T1000 (cell line): ENCODE results near the gene GUCY1A2.

Experiments used
- DNase-seq: peaks from one replicate; lab custom pipeline; 2025; ENCODE audit warnings: mixed read lengths; lab: John Stamatoyannopoulos, UW

The GUCY1A2 gene

DNA sequence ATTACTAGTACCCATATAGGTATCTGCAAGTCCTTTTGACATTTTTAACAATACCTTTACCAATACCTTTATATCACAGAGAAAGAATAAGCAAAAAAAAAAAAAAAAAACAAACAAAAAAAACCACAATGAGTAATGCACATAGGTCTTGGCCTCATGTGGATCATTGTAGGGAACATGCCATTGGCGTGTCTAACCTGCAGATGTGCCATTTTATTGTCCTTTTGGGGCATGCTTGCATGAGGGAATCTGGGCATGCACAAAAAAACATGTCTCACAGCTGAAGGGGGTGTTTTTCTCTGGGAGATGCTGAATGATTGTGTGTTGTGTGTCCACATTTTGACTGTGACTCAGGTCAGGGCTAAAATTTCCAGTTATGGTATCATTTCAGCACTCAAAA is 361.6 kb downstream of the GUCY1A2 start:
- DNase-seq, result no peak

DNA sequence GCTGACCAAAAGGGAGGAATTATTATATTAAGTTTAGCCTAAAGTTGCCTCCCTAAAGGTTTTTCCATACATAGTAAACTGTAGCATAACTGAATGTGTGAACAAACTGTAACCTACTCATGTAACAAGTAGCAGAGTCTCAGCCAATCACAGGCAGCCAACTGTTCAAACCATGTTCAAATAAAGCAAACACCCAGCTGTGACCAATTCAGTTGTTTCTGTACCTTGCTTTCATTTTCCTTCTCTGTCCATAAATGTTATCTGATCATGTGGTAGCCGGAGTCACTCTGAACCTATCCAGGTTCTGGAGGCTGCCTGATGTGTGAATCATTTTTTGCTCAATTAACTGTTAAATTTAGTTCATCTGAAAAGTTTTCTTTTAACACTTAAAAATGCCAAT is 373.5 kb downstream of the GUCY1A2 start:
- no peak for DNase-seq

DNA sequence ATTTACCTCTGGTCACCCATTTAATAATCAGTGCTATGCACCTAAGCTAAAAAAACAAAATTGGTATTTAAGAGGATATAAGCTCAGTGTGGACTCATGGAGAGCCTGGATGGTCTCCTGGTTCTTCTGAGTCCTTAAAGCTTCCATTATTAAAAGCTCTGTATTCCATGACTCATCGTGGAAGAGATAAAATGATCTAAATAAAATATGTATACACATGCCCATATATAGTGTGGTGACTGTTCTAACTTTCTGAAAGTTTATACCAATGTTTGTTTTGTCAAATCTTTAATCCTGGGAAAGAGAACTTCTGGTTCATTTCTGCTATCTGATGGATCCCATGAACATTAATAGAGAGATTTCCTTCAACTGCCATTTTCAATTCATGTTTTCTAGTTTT is 375.9 kb downstream of the GUCY1A2 start:
- DNase-seq, result no peak

DNA sequence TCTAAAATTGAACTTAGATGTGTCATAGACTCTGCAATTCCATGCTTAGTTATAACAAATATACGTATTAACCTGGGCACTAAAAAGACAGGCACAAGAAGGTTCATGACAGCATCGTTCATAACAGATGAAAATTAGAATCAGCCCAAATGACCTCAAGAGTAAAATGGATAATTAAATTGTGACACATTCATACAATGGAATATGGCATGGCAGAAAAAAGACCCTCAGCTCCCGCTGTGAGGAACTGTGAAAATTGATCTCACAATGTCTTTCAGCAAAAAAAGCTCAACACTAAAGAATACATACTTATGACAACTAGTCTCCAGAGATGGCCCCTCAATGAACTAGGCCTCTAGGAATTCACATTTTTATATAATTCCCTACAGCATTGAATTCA is 386.0 kb downstream of the GUCY1A2 start:
- DNase-seq, result no peak

DNA sequence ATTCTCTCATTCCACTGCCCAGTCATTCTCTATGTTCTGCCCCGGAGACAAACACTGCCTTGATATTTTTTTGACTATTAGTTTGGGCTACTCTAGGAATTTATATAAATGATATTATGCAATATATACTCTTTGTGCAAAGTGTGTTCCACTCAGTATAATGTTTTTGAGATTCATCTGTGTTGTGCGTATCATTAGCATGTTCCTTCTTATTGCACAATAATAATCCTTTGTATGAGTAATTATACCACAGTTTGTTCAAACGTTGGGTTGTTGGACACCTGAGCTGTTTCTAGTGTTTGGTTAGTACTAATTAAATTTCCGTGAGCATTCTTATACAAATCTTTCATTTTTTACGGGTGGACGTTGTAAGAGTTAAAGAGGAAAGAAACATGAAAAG is 390.6 kb downstream of the GUCY1A2 start:
- no peak for DNase-seq

DNA sequence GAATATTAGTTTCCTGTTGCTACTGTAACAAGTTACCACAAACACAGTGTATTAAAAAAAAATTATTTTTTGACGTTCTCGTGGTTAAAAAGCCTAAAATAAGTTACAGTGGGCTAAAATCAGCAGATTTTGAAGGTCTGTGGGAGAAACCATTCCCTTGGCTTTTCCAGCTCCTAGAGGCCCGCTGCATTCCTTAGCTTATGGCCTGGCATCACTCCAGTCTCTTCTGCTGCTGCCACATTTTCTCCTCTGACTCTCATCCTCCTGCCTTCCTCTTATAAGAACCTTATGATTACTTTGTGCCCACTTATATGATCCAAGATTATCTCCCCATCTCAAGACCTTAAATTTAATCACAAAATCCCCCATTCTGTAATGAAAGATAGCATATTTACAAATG is 392.7 kb downstream of the GUCY1A2 start:
- DNase-seq, result no peak

DNA sequence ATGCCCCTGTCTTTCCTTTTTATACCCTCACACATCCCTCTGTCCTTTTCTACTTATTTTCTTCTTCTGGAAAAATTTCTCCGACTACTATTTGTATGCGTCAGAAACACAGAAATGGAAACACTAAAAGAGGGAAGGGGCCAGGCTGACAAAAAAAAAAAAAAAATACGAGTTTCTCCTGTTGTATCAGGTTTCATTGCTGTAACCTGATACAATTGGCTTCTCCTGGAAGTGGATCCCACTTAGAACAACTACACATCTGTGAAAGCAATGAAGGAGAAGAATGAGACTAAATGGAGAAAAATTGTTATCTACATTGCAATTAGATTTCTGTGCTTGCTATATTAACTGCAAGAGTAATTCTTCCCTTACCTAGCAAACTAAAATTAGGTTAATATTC is 393.9 kb downstream of the GUCY1A2 start:
- DNase-seq, result no peak
